Effector CD8-positive, alpha-beta T cell (primary cell): ENCODE results near the gene OTUD7B.
"Not testable (repeated sequence)": the region's sequence is repeated elsewhere in the genome, so short reads cannot be mapped to it uniquely, and the experiment has no call there.

Experiments
- DNase-seq: peaks from one replicate; lab custom pipeline; 2025; lab: John Stamatoyannopoulos, UW

The OTUD7B gene

DNA sequence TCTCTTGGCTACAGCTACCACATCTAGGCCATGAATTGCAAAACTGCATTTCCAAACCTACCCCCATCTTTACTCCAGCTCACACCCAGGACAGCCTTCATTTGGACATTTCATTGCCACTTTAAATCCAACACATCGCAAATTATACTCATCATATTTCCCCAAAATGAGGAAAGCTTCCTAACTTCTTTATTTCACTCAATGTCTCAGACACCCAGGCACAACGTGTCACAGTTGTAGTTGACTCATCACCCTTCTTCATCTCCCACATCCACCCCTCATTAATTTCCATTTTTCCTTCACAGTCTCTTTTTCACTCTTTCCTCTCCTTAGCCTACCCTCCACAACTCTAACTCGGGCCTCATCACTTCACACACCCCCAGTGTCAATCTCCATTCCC lies 6.7 kb downstream of the OTUD7B start:
- no peak for DNase-seq

DNA sequence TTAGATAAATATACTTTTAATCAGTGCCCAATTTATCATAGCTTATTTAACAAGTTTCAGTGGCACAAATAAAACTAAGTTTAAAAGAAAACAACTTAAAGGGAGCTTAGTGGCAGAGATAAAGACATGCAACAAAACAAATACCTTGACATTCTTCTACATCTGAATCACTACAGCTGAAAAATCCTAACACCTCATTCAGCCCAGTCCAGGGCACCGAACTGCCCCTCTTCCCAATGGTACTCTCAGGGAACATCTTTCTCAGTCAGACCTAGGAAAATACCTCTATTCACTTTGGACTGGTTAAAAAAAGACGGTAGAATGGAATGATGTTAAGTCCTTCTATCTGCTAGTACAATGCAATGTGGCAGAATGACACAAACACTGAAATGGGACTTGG lies 8.3 kb downstream of the OTUD7B start:
- no peak for DNase-seq

DNA sequence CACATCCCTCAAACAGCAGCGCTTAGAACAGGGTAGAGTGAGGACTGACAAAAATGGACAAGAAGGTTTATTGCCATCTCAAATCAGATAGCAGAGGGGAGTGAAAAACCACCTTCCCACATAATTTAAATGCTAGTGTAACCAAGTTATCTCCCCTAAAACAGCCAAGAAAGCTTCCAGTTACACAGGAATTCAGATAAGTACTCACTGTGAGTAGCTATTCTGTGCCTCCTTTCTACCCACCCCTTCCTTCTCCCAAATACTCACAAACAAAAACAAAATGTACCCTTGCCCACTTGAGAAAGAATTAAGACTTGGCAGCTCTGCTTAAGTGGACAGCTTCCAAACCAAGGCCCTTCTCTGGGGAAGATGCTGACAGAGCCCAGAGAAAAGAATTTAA lies 9.1 kb downstream of the OTUD7B start:
- no peak for DNase-seq

- DNase-seq, result no peak
Measured at GRCh38 chr1:149997585-149998262, 12.8 kb downstream of the OTUD7B start.

- DNase-seq, result no peak
Measured at GRCh38 chr1:149995927-149996326, 14.6 kb downstream of the OTUD7B start.

GRCh38 chr1:149993764-149994163 lies 16.8 kb downstream of the OTUD7B start:
- no peak for DNase-seq

GRCh38 chr1:149993181-149993580 lies 17.3 kb downstream of the OTUD7B start:
- DNase-seq, result no peak

DNA sequence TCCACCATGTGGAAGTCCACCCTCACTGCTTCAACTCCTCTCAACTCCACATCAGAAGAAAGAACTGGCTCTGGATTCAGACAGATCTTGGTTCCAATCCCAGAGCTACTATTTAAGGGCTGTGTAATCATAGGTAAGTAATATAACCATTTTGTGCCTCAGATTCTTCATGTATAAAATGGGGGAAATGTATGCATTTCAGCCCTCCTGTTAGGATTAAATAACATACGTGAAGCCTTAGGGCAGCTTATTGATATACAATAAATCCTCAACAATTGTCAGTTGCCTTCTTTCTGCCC lies 23.3 kb downstream of the OTUD7B start:
- DNase-seq, result no peak

DNA sequence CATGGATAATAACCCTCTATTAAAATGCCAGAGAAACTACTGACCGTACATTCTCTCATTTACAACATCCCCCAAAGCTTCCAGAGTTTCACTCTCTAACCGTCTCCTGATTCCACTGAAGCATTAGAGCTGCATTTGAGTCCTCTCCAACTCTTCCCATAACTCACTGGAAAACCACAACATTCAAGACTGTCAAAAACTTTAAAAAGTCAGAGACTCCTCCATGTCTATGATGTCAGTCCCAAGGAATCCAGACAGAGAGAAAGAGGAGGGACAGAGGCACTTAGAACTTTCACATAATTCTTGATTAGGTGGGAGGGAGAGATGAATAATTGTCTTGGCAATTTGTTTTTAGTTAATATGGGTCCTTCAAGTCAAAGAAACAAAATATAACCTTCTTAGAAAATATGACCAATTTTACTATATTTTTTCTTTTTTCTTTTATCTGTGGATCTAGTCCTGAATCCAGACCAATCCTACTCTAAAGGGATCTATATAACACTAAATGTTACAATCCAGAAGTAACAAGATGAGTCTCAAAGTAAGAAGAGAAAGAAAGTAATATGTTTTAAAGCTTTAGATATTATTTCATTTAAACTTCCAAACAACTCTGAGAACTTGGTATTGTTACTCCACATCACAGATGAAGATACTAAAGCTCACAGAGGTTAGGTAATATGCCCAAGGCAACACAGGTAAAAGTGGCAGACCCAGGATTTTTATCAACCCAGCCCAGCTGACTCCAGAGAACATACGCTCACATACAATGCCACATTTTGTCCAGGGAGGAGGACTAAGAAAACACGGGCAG lies 23.8 kb downstream of the OTUD7B start:
- no peak for DNase-seq

- no peak for DNase-seq
Measured at GRCh38 chr1:149979972-149980540, 30.5 kb downstream of the OTUD7B start.

- no peak for DNase-seq
Measured at GRCh38 chr1:149979245-149979971, 31.1 kb downstream of the OTUD7B start.

GRCh38 chr1:149978547-149979023 lies 31.9 kb downstream of the OTUD7B start:
- DNase-seq, result no peak

DNA sequence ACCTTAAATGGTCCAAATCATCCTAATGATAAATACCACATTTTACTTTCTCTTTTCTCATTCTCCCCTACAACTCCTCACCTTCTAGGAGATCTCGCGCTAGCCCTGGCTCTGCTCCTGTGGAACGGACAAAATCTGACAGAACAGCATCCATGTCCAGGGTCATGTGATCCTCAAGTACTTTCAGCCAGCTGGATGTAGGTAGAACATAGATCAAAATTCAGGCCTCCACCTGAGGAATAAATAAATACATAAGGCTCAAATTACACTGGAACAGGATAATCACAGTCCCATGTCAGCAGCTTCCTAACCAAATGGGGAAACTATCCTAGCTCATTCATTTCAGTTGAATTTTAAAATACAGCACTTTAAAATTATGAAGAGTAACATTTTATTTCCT lies 33.2 kb downstream of the OTUD7B start:
- no peak for DNase-seq

GRCh38 chr1:149972547-149972946 lies 38.0 kb downstream of the OTUD7B start:
- DNase-seq, result no peak

- no peak for DNase-seq
Measured at GRCh38 chr1:149967646-149968045, 42.9 kb downstream of the OTUD7B start.

- DNase-seq, result no peak
Measured at GRCh38 chr1:149967041-149967440, 43.5 kb downstream of the OTUD7B start.

GRCh38 chr1:149966405-149966804 lies 44.1 kb downstream of the OTUD7B start:
- DNase-seq, result no peak

DNA sequence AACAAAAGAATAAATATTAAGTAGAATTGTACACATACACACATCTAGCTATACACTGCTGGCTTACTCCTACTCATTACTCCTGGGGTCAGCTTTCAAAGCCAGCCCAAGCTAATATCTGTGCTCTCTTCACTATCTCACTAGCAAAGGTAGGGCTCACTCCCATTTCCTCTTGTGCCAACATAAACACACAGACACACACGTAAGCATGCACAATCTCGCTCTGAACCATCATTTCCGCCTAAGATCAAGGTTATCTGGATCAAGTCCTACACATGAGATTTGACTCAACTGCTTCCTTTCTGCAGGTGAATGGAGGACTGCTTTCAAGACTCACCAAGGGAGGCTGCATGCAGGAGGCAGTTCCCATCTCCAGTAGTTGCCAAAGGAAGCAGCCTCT lies 45.1 kb downstream of the OTUD7B start:
- DNase-seq, result no peak

GRCh38 chr1:149963358-149963757 lies 47.2 kb downstream of the OTUD7B start:
- no peak for DNase-seq

DNA sequence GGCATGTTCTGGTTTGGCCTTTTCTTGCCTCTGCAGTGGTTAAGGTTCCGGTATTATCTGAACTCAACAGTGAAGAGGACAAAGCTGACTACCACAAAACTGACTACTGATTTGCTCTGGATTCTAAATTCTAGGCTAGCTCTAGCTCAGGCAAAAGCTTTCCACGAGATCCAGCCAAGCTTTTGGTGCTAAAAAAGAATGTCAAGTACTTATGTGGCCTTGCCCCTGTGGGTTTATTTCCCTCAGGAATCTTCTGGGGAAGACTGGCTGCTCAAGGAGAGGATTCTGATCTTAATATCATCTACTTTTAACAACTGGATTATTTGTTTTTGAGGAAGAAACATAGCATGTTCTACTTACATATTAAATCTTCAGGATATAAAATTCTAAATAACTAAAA lies 47.8 kb downstream of the OTUD7B start:
- DNase-seq, result no peak

DNA sequence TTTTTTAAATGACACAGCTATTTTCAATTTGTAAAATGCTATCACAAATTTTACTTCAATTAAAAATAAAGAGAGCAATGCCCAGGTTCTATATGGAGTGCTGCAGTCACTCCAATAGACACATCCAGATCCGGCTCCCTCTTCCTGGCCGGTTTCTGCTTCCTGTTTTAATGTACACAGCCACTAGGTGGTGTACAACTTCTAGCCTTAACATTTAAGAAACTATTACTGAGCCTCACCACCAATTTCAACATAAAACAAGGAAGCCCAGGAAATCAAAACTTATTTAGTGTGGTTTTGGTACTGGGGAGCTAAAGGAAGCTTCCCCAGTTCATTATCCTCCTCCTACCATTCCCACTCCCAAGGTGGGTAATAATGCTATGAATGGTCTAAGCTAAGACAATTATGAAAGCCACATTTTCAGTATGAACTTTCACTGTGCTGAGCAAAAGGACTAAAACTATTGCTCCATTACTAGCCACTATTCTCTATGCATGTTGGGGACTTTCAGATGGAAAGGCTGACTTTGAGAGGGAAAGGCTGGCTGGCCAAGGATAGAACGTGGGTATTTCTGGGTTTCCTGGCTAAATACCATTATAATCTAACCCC lies 48.4 kb downstream of the OTUD7B start:
- DNase-seq, result peak; percentile 3

DNA sequence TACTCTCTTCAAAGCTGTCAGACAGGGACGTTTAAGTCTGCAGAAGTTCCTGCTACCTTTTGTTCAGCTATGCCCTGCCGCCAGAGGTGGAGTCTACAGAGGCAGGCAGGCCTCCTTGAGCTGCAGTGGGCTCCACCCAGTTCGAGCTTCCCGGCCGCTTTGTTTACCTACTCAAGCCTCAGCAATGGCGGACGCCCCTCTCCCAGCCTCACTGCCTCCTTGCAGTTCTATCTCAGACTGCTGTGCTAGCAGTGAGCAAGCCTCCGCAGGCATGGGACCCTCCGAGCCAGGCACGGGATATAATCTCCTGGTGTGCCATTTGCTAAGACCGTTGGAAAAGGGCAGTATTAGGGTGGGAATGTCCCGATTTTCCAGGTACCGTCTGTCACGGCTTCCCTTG lies 53.0 kb downstream of the OTUD7B start:
- DNase-seq, result not testable (repeated sequence)
